ENCODE results near the gene PRSS27.
"Not testable (repeated sequence)": the region's sequence is repeated elsewhere in the genome, so short reads cannot be mapped to it uniquely, and the experiment has no call there.

DNA sequence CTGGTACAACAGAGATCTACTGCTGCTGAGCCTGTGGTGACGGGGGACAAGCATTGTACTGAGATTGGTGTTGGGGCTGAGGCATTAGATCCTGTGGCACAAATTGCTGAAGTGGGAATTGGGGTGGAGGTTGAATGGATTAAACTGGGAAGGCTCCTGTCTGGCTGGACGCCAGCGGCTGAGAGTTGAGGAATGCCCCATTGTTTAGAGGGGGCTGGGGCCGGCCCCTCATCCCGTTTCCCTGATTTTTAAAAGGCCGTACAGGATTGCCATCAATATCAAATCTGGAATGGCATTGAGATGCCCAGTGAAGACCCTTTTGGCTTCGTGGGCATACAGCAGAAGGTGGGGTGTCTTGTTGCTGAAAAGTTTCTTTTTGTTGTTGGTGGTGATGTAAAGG, 53.4 kb downstream of the PRSS27 start:
- TF ChIP-seq, protein P1, sequence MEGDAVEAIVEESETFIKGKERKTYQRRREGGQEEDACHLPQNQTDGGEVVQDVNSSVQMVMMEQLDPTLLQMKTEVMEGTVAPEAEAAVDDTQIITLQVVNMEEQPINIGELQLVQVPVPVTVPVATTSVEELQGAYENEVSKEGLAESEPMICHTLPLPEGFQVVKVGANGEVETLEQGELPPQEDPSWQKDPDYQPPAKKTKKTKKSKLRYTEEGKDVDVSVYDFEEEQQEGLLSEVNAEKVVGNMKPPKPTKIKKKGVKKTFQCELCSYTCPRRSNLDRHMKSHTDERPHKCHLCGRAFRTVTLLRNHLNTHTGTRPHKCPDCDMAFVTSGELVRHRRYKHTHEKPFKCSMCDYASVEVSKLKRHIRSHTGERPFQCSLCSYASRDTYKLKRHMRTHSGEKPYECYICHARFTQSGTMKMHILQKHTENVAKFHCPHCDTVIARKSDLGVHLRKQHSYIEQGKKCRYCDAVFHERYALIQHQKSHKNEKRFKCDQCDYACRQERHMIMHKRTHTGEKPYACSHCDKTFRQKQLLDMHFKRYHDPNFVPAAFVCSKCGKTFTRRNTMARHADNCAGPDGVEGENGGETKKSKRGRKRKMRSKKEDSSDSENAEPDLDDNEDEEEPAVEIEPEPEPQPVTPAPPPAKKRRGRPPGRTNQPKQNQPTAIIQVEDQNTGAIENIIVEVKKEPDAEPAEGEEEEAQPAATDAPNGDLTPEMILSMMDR (IDR thresholded peaks at IDR 0.05), result not testable (repeated sequence)
- TF ChIP-seq POLR2A (IDR thresholded peaks at IDR 0.05), result not testable (repeated sequence)
